ENCODE results near the gene SUGCT.

SUGCT gene

DNA sequence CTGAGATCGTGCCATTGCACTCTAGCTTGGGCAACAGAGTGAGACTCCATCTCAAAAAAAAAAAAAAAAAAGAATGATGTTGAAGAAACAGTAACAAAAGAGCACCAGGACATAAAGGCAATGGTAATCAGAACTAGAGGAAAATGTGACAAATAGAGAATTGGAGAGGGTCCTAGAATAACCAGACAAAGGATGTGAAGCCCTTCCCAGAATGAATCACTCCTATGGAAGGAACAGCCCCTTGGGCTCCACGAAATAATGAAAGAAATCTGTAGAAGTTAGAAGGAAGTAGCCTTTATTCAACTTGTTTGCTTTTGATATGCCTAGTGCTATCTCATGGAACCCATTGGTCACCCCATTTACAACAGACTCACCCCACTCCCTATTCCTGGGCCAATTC lies 169.2 kb downstream of the SUGCT start:
- TF ChIP-seq, protein P1, sequence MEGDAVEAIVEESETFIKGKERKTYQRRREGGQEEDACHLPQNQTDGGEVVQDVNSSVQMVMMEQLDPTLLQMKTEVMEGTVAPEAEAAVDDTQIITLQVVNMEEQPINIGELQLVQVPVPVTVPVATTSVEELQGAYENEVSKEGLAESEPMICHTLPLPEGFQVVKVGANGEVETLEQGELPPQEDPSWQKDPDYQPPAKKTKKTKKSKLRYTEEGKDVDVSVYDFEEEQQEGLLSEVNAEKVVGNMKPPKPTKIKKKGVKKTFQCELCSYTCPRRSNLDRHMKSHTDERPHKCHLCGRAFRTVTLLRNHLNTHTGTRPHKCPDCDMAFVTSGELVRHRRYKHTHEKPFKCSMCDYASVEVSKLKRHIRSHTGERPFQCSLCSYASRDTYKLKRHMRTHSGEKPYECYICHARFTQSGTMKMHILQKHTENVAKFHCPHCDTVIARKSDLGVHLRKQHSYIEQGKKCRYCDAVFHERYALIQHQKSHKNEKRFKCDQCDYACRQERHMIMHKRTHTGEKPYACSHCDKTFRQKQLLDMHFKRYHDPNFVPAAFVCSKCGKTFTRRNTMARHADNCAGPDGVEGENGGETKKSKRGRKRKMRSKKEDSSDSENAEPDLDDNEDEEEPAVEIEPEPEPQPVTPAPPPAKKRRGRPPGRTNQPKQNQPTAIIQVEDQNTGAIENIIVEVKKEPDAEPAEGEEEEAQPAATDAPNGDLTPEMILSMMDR (IDR thresholded peaks at IDR 0.05; ENCODE audit: low read depth, low read length), result no peak
- DNase-seq, result no peak
- no peak overlapping the region for H3K4me3 ChIP-seq (ENCODE audit: low read depth, low read length)
- H3K4me1 ChIP-seq, result no peaks in the 10 kb centered on the region
- H3K36me3 ChIP-seq, result no peaks in the 10 kb centered on the region
- no peaks in the 10 kb centered on the region for H3K27me3 ChIP-seq
- no peaks in the 10 kb centered on the region for H3K9me3 ChIP-seq

DNA sequence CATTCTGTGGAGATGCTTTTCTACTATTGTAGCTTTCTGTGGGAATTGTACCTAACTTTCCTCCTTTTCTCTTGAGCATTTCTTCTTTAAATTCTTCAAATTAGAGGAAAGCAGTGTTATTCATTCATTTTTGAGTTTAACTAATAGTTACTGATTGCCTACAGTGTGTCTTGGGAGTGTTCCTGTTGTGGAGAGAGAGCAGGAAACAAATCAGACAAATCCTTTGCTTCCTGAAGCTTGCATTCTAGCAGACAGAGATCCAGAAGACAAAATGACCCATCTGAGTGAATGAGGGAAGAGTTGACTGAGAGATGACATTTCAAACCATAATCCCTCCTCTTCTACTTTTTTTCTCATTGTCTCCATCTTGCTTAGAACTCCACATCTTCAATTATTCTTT lies 170.4 kb downstream of the SUGCT start:
- H3K27me3 ChIP-seq, result no peaks in the 10 kb centered on the region
- DNase-seq, result no peak
- H3K4me1 ChIP-seq, result no peaks in the 10 kb centered on the region
- no peaks in the 10 kb centered on the region for H3K9me3 ChIP-seq
- TF ChIP-seq, protein P1 (IDR thresholded peaks at IDR 0.05; ENCODE audit: low read depth, low read length), result no peak
- no peaks in the 10 kb centered on the region for H3K36me3 ChIP-seq
- H3K4me3 ChIP-seq (ENCODE audit: low read depth, low read length), result no peak overlapping the region

DNA sequence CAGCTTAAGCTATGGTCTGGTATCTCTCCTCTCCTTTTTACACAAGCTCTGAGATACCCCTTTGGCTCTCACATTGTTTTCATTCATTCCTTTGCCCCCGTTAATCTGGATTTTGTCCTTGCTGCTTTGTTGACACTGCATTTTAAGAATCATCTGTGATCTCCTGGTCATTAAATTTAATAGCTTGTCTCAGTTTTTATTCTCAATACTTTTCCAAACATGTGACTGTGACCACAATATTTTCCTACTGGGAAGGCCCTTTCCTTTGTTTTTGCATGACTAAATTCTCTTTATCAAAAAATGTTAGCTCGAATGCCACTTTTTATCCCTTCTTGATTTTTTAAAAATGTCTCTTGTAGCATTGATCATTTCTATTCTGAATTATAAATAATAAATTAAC lies 171.2 kb downstream of the SUGCT start:
- no peak for DNase-seq
- no peaks in the 10 kb centered on the region for H3K9me3 ChIP-seq
- H3K36me3 ChIP-seq, result no peaks in the 10 kb centered on the region
- no peak overlapping the region for H3K4me3 ChIP-seq (ENCODE audit: low read depth, low read length)
- H3K27me3 ChIP-seq, result no peaks in the 10 kb centered on the region
- H3K4me1 ChIP-seq, result no peaks in the 10 kb centered on the region; the same call in 1 of the 2 replicates
- TF ChIP-seq, protein P1 (IDR thresholded peaks at IDR 0.05; ENCODE audit: low read depth, low read length), result no peak

DNA sequence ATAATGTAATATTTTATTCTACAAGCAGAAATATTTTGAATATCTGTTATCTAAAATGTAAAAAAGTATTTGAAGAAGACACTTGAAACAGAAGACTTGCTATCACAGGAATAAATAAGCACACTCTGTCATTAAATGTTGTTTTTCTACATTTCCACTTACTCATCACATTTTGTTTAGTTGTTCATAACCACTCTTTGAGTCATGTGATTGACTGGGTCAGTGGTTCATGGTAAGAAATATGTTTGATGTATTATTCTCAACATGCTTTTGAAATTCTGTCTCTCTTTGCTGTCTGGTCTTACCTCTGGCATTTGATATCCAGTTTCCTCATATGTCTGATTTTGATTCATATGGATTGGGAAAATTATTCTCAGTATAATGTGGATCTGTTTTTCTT lies 171.8 kb downstream of the SUGCT start:
- Histone ChIP-seq H3K4me3 (ENCODE audit: low read depth, low read length) (no peak overlapping the region), H3K36me3 (no peaks in the 10 kb centered on the region), H3K27me3 (no peaks in the 10 kb centered on the region), H3K4me1 (no peaks in the 10 kb centered on the region; the same call in 1 of the 2 replicates), H3K9me3 (no peaks in the 10 kb centered on the region)
- no peak for DNase-seq
- TF ChIP-seq, protein P1 (IDR thresholded peaks at IDR 0.05; ENCODE audit: low read depth, low read length), result no peak

DNA sequence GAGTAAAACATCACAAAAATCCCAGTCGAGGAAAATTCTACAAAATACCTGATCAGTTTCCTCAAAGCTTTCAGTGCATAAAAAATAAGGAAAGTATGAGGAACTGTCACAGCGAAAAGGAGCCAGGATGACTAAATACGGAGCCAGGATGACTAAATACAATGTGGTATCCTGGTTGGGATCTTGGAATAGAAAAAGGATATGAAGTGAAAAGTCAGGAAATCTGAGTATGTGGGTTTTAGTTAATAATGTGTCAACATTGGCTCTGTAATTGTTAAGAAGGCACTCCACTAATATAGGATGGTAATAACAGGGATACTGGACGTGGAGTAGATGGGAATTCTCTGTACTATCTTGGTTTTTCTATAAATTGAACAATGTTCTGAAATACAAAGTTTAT lies 175.5 kb downstream of the SUGCT start:
- H3K4me1 ChIP-seq, result no peaks in the 10 kb centered on the region; the same call in 1 of the 2 replicates
- no peak overlapping the region for H3K4me3 ChIP-seq (ENCODE audit: low read depth, low read length)
- H3K27me3 ChIP-seq, result no peaks in the 10 kb centered on the region
- TF ChIP-seq, protein P1 (IDR thresholded peaks at IDR 0.05; ENCODE audit: low read depth, low read length), result no peak
- H3K9me3 ChIP-seq, result no peaks in the 10 kb centered on the region
- H3K36me3 ChIP-seq, result no peaks in the 10 kb centered on the region
- DNase-seq, result no peak

DNA sequence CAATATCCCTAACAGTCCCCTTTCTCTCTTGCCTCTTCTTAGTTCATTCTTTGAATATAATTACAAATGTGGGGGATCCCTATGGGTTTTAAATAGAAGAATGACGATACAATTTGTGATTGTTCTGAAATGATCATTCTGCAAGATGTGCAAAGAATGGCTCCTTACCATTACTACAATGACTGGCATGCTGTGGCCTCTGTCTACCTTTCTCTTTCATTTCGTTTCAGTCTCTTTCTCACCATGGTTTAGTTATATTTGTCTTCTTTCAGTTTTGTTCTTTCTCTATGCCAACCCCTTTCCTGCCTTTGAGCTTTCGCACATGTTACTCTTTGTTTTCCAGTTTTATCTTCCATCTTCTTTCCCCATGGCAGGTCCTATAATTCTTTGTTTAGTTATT lies 176.5 kb downstream of the SUGCT start:
- TF ChIP-seq, protein P1 (IDR thresholded peaks at IDR 0.05; ENCODE audit: low read depth, low read length), result no peak
- Histone ChIP-seq H3K4me3 (ENCODE audit: low read depth, low read length) (no peak overlapping the region), H3K9me3 (no peaks in the 10 kb centered on the region), H3K36me3 (no peaks in the 10 kb centered on the region), H3K4me1 (no peaks in the 10 kb centered on the region; the same call in 1 of the 2 replicates), H3K27me3 (no peaks in the 10 kb centered on the region)
- no peak for DNase-seq

Measured in BE2C (cell line).